Activated naive CD8-positive, alpha-beta T cell treated with anti-CD3 and anti-CD28 coated beads for 36 hours (primary cell): ENCODE measurements around the gene FBLN5. TPM values are rescaled to one million over a fixed set of nuclear protein-coding genes. Genes with fewer than 3 reads are reported as not detected.
"Not testable (repeated sequence)": the region's sequence is repeated elsewhere in the genome, so short reads cannot be mapped to it uniquely, and the experiment has no call there.

Experiments
- DNase-seq: peaks from one replicate; pipeline ENCODE4 v3.0.0; 2021
- H3K27ac Mint-ChIP-seq: one replicate; pipeline ENCODE4 v1.8.0; 2022; ENCODE audit warnings: mild to moderate bottlenecking, moderate library complexity, mixed read lengths
- H3K27me3 Mint-ChIP-seq: one replicate; pipeline ENCODE4 v1.8.0; 2022; ENCODE audit warnings: mild to moderate bottlenecking, mixed read lengths
- H3K36me3 Mint-ChIP-seq: one replicate; pipeline ENCODE4 v1.8.0; 2021; ENCODE audit warnings: mild to moderate bottlenecking, mixed read lengths
- H3K4me1 Mint-ChIP-seq: one replicate; pipeline ENCODE4 v1.8.0; 2021; ENCODE audit warnings: mixed read lengths
- H3K4me3 Mint-ChIP-seq: one replicate; pipeline ENCODE4 v1.8.0; 2022; ENCODE audit warnings: mild to moderate bottlenecking, moderate library complexity, mixed read lengths
- H3K9me3 Mint-ChIP-seq: one replicate; pipeline ENCODE4 v1.8.0; 2022; ENCODE audit warnings: mixed read lengths
- total RNA-seq, 2 experiments: library from RNA; stranded (reverse); gene quantifications; one replicate each; pipeline ENCODE4 v1.2.3, GENCODE V29; 2021

Gene FBLN5
- total RNA-seq, 2 experiments from 2014 or later: 1.3 to 1.6 TPM

DNA sequence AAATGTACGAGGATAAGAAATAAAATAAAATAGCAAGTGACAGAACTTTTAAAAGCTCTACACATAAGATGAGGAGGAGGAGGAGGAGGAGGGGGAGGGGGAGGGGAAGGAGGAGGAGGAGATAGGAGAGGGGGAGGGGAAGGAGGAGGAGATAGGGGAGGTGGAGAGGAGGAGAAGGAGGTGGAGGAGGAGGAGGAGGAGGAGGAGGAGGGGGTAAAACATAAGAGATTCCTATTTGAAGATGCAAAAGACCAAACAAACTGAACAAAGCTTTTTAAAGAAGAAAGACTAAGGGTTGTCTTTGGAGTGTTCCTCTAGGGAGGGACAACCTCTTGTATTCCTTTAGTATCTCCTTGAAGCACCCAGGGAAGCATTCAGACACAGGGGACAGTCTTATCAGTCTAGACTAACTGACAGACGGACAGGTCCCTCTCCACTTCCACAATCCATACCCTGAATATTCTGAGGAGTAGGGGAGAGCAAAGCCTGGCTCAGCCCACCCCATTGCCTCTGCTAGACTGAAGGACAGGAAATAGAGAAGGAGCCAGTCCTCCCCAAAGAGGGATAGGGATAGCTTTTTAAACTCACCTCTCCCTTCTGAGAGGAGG lies 93.1 kb downstream of the FBLN5 start:
- H3K4me1 Mint-ChIP-seq: peaks cover 44% of the 10 kb centered on the region
- H3K9me3 Mint-ChIP-seq: peaks cover 2% of the 10 kb centered on the region
- H3K36me3 Mint-ChIP-seq: peaks cover 10% of the 10 kb centered on the region
- H3K27ac Mint-ChIP-seq: peak overlapping the region; percentile 5
- DNase-seq: no peak
- H3K27me3 Mint-ChIP-seq: no peaks in the 10 kb centered on the region
- no peak overlapping the region for H3K4me3 Mint-ChIP-seq

DNA sequence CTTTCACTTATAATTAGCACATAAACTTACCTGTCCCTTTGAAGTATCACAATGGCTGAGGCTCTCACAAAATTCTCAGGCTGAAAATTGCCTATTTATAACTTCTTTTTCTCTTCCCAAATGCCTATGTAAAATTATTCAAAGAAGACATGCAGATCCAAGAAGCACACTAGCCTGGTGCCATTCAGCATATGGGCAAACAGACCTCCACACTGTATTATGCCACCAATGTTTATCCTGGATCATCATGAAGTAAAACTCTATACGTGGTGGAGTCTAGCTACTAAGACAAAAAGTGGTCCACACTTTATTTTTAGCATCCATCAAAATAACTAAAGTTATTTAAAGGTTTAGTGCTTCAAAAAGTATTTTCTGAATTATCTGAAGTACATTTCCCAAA lies 95.9 kb downstream of the FBLN5 start:
- Mint-ChIP-seq H3K4me1 (peaks cover 25% of the 10 kb centered on the region), H3K9me3 (peaks cover 2% of the 10 kb centered on the region), H3K27me3 (no peaks in the 10 kb centered on the region), H3K36me3 (peaks cover 12% of the 10 kb centered on the region), H3K27ac (no peak overlapping the region), H3K4me3 (no peak overlapping the region)
- DNase-seq: no peak

GRCh38 chr14:91848504-91849001 lies 98.9 kb downstream of the FBLN5 start:
- peaks cover 9% of the 10 kb centered on the region for H3K36me3 Mint-ChIP-seq
- H3K27me3 Mint-ChIP-seq: no peaks in the 10 kb centered on the region
- peaks cover 12% of the 10 kb centered on the region for H3K4me1 Mint-ChIP-seq

DNA sequence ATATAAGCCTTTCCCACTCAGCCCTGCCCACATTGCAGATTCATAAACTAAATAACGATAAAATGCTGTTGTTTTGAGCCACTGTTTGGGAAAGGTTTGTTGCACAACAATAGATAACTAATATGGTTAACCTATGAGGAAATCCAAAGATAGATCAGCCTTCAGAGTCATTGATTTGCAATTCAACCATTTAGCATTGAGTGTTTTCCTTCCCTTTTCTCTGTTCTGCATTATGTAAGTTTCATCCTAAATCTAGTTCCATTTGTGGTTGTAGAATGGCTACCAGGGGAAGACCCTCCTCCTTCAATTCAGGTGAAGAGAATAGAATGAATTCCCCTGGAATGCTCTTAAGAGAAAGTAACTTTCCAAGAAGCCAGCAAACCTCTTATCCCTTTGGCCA lies 99.8 kb downstream of the FBLN5 start:
- Mint-ChIP-seq H3K4me1 (peaks cover 18% of the 10 kb centered on the region), H3K4me3 (no peak overlapping the region), H3K36me3 (peaks cover 9% of the 10 kb centered on the region), H3K27ac (no peak overlapping the region), H3K9me3 (peaks cover 2% of the 10 kb centered on the region), H3K27me3 (no peaks in the 10 kb centered on the region)
- DNase-seq: no peak

More at GRCh38 chr14:91848504-91849001, 98.9 kb downstream of the FBLN5 start:
- DNase-seq: no peak
- Mint-ChIP-seq H3K9me3 (peaks cover 2% of the 10 kb centered on the region), H3K27ac (no peak overlapping the region), H3K4me3 (no peak overlapping the region)

- Mint-ChIP-seq H3K4me3 (no peak overlapping the region), H3K36me3 (peaks cover 4% of the 10 kb centered on the region), H3K9me3 (no peaks in the 10 kb centered on the region), H3K27me3 (no peaks in the 10 kb centered on the region), H3K27ac (no peak overlapping the region), H3K4me1 (peaks cover 28% of the 10 kb centered on the region)
- DNase-seq: no peak
These were observed 101.8 kb downstream of the FBLN5 start for GRCh38 chr14:91845652-91846051.

- peaks cover 29% of the 10 kb centered on the region for H3K4me1 Mint-ChIP-seq
- H3K4me3 Mint-ChIP-seq, H3K27me3 Mint-ChIP-seq, H3K9me3 Mint-ChIP-seq, H3K27ac Mint-ChIP-seq, DNase-seq, H3K36me3 Mint-ChIP-seq: not testable (repeated sequence)
These were observed 102.4 kb downstream of the FBLN5 start for GRCh38 chr14:91845056-91845455.

DNA sequence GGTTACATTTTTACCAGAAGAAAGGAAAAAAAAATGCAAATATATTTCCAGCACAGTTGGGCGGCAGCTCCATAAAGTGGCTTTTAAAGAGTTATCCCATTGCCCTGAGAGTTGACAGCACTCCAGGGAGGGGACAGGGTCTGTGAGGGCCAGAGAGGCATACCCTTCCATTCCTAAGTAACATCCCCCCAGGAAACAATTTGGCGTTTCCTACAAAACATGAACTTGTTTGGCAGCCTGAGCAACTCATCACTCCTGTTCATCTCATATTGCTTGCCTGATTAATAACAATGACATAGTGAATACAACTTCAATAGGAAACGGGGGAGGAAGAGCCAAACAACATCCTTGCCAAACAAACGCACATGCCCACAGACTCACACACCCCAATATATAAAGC lies 103.5 kb downstream of the FBLN5 start:
- H3K9me3 Mint-ChIP-seq: no peaks in the 10 kb centered on the region
- peaks cover 28% of the 10 kb centered on the region for H3K4me1 Mint-ChIP-seq
- H3K4me3 Mint-ChIP-seq: no peak overlapping the region
- DNase-seq: no peak
- H3K36me3 Mint-ChIP-seq: peaks cover 4% of the 10 kb centered on the region
- H3K27me3 Mint-ChIP-seq: no peaks in the 10 kb centered on the region
- no peak overlapping the region for H3K27ac Mint-ChIP-seq

DNA sequence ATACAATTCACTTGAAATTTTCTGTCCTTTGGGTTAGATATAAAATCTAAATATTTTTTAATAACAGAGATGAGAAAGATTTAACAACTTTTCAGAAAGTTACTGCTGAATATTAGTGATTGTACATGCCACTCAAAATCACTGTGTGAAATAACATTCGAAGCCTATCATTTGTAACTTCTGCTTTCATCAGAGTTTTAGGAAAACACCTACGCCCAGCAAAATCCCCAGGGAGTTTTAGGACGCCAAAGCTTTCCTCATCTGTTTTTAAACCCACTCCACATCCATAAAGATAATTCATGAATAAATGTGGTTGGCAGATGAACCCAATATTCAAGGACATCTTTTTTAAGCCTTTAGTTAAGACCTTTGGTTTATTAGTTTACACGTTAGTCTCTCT lies 104.1 kb downstream of the FBLN5 start:
- DNase-seq: no peak
- Mint-ChIP-seq H3K27me3 (no peaks in the 10 kb centered on the region), H3K27ac (no peak overlapping the region), H3K4me1 (peaks cover 27% of the 10 kb centered on the region), H3K4me3 (no peak overlapping the region), H3K9me3 (no peaks in the 10 kb centered on the region), H3K36me3 (no peaks in the 10 kb centered on the region)

DNA sequence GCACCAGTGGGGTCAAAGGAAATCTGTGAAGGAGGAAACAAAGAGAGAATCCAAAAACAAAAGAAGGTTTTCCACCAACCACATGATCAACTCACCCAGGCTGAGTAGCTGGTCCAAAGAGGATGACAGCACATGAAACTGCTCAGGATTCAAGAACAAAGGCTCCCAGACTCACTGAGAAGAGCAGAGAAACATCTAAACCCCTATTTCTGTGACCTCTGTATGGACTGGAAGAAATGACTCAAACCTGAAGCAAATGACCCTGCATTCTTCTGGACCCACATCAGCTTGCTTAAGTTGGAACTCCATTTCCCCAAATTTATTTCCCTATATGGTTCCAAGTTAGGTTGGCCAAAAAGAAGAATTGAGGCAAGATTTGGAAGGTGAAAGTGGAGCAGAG lies 106.4 kb downstream of the FBLN5 start:
- no peak for DNase-seq
- Mint-ChIP-seq H3K36me3 (no peaks in the 10 kb centered on the region), H3K27ac (no peak overlapping the region), H3K27me3 (no peaks in the 10 kb centered on the region), H3K4me3 (no peak overlapping the region), H3K4me1 (peaks cover 32% of the 10 kb centered on the region), H3K9me3 (no peaks in the 10 kb centered on the region)

DNA sequence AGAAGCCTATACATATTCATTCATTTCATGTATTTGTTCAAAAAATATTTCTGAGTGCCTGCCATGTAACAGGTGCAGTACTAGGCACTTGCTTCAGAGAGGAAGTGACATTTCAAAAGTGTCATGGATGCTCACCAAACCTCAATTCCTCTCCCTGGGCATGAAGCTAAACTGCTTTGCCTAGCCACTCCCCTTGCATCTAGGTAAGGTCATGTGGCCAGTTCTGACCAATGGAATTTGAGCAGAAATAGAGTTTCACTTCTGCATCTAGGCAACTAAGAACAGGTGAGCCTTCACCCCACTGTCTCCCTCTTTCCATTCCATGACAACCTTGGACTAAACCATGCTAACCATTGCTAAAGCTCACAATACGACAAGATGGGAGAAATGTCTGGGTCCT lies 107.7 kb downstream of the FBLN5 start:
- Mint-ChIP-seq H3K4me3 (no peak overlapping the region), H3K9me3 (no peaks in the 10 kb centered on the region), H3K27ac (no peak overlapping the region), H3K4me1 (peaks cover 39% of the 10 kb centered on the region), H3K36me3 (no peaks in the 10 kb centered on the region), H3K27me3 (peaks cover 2% of the 10 kb centered on the region)
- no peak for DNase-seq

- no peaks in the 10 kb centered on the region for H3K9me3 Mint-ChIP-seq
- no peak overlapping the region for H3K27ac Mint-ChIP-seq
- peak overlapping the region; percentile 91 for H3K4me3 Mint-ChIP-seq
- peaks cover 41% of the 10 kb centered on the region for H3K4me1 Mint-ChIP-seq
- H3K27me3 Mint-ChIP-seq: peaks cover 4% of the 10 kb centered on the region
- no peaks in the 10 kb centered on the region for H3K36me3 Mint-ChIP-seq
- DNase-seq: no peak
These were observed 110.4 kb downstream of the FBLN5 start for GRCh38 chr14:91837076-91837475.

- peak; percentile 82 for DNase-seq
- H3K27me3 Mint-ChIP-seq: peaks cover 4% of the 10 kb centered on the region
- no peaks in the 10 kb centered on the region for H3K36me3 Mint-ChIP-seq
- no peaks in the 10 kb centered on the region for H3K9me3 Mint-ChIP-seq
- H3K4me1 Mint-ChIP-seq: peaks cover 38% of the 10 kb centered on the region
- H3K27ac Mint-ChIP-seq: peak overlapping the region; percentile 76
- peak overlapping the region; percentile 91 for H3K4me3 Mint-ChIP-seq
These were observed 111.3 kb downstream of the FBLN5 start for GRCh38 chr14:91835920-91836843.

GRCh38 chr14:91835197-91835919 lies 112.1 kb downstream of the FBLN5 start:
- Mint-ChIP-seq H3K4me3 (peak overlapping the region; percentile 81), H3K9me3 (no peaks in the 10 kb centered on the region), H3K27ac (peak overlapping the region; percentile 50), H3K27me3 (peaks cover 4% of the 10 kb centered on the region), H3K36me3 (peaks cover 3% of the 10 kb centered on the region), H3K4me1 (peaks cover 37% of the 10 kb centered on the region)
- DNase-seq: peak; percentile 35

DNA sequence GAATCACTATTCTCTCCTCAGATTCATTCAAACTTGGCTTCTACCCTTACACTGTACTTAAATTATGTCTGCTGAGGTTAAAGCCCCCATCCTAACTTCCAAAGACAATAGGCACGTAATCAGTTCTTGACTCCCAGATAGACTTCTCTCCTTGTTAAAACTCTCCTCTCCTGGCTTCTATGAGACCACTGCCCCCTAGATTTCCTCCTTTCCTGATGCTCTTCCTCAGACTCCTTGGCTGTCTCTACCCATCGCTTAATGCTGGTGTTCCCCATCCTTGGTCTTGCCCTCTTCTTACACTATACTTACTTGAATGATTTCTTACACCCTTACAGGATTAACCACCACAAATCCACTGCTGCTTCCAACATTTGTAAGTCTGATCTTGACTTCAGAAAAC lies 112.9 kb downstream of the FBLN5 start:
- Mint-ChIP-seq H3K27ac (no peak overlapping the region), H3K9me3 (no peaks in the 10 kb centered on the region), H3K36me3 (peaks cover 7% of the 10 kb centered on the region), H3K4me1 (peaks cover 45% of the 10 kb centered on the region), H3K4me3 (no peak overlapping the region), H3K27me3 (peaks cover 4% of the 10 kb centered on the region)
- no peak for DNase-seq

DNA sequence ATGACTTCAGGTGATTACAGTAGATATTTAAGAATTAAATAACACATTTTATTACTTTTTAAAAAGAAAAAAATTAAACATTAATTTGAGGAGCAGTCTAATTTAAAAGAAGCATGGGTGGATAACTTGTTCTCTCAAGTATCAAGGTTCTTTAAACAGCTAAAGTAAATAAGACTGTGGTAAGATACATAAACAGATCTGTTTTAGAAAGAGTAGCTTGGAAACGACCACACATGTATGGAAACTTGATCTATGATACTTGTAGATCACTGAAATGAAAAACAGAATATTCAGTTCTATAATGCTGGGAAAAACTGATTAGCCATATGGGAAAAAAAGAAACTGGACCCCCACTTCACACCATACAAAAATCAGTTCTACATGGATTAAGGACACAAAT lies 116.2 kb downstream of the FBLN5 start:
- H3K4me3 Mint-ChIP-seq: no peak overlapping the region
- DNase-seq: no peak
- H3K27ac Mint-ChIP-seq: no peak overlapping the region
- peaks cover 6% of the 10 kb centered on the region for H3K9me3 Mint-ChIP-seq
- peaks cover 4% of the 10 kb centered on the region for H3K27me3 Mint-ChIP-seq
- H3K4me1 Mint-ChIP-seq: peaks cover 47% of the 10 kb centered on the region
- peaks cover 17% of the 10 kb centered on the region for H3K36me3 Mint-ChIP-seq
